HCT116 (cell line): ENCODE data around the gene FSTL4. TPM values are rescaled to one million over a fixed set of nuclear protein-coding genes. Genes with fewer than 3 reads are reported as not detected.

Source experiments
- ATAC-seq: fragments of 200-7000 bp; cut with Tn5 transposase; 2 replicates; pipeline ENCODE4 v1.9.1; 2020; ENCODE audit warnings: mild to moderate bottlenecking, moderate library complexity
- BruUV-seq: library from RNA; stranded (reverse); fragments of 400-500 nt; replicated peaks from 2 replicates; lab custom pipeline; 2021; lab: Mats Ljungman, UMichigan
- CTCF ChIA-PET: fragments of 300-600 bp; sonication (Branson Sonifier 250); formaldehyde crosslinking; loops from one replicate; lab custom pipeline; 2021; ENCODE audit warnings: antibody characterized with exemption; lab: Charles Lee
- POLR2A ChIA-PET: fragments of 300-600, 350-600 bp; sonication (Branson Sonifier 250); formaldehyde crosslinking; loops from one replicate; lab custom pipeline; 2021; ENCODE audit warnings: antibody characterized with exemption; lab: Charles Lee
- RAD21 ChIA-PET, 2 experiments: fragments of 300-600 bp; sonication (Branson Sonifier 250); formaldehyde crosslinking; loops; one replicate each; lab custom pipeline; 2023; ENCODE audit warnings: low total read pairs in 2 of 2; ENCODE audit not compliant: uncharacterized antibody in 2 of 2, unreplicated experiment in 2 of 2, low non-redundant PET in 1 of 2; lab: Charles Lee
- DNase-seq: peaks from one replicate; pipeline ENCODE4 v3.0.0-alpha.2; 2010; ENCODE audit warnings: low read depth, low spot score
- H2AFZ ChIP-seq: fragments of 200-600 bp; shearing (Covaris generic), sonication (generic); 2 replicates; pipeline ENCODE4 v1.6.1; 2017; ENCODE audit warnings: low read depth, mixed run types, mixed read lengths, antibody characterized with exemption, low read length; ENCODE audit not compliant: poor library complexity, severe bottlenecking
- H3K27ac ChIP-seq: 2 replicates; pipeline ENCODE4 v1.5.1; 2012; ENCODE audit warnings: low read depth, low read length
- H3K27me3 ChIP-seq: fragments of 200-600 bp; sonication (generic); 2 replicates; pipeline ENCODE4 v1.6.1; 2016; ENCODE audit warnings: mixed run types, low read length, mixed read lengths; ENCODE audit not compliant: insufficient read depth
- H3K36me3 ChIP-seq, 2 experiments: fragments of 200-500 bp in 1 of 2; fragments of 200-600 bp in 1 of 2; sonication (Bioruptor generic) in 1 of 2; sonication (generic) in 1 of 2; 2 replicates each; pipeline versions ENCODE4 v1.5.1 to v1.6.1; 2014 to 2016; ENCODE audit warnings: low read length in 2 of 2, inconsistent platforms in 1 of 2, mixed read lengths in 1 of 2, mixed run types in 1 of 2; ENCODE audit not compliant: insufficient read depth in 2 of 2, control insufficient read depth in 1 of 2
- H3K4me1 ChIP-seq, 2 experiments: fragments of 200-600 bp in 1 of 2; sonication (generic) in 1 of 2; 2 replicates each; pipeline versions ENCODE4 v1.5.1 to v1.6.1; 2012 to 2017; ENCODE audit warnings: low read length in 2 of 2, inconsistent platforms in 1 of 2, mild to moderate bottlenecking in 1 of 2, mixed read lengths in 1 of 2, mixed run types in 1 of 2, moderate library complexity in 1 of 2; ENCODE audit not compliant: insufficient read depth in 2 of 2, control insufficient read depth in 1 of 2
- H3K4me2 ChIP-seq: fragments of 200-600 bp; sonication (generic); 2 replicates; pipeline ENCODE4 v1.6.1; 2017; ENCODE audit warnings: mixed run types, low read length, mixed read lengths
- H3K4me3 ChIP-seq, 2 experiments: fragments of 200-600 bp in 1 of 2; sonication (generic) in 1 of 2; replicated peaks in 1 of 2; 2 replicates each; pipeline ENCODE4 v1.5.1; 2011 to 2016; ENCODE audit warnings: low read length in 2 of 2, control low read depth in 1 of 2, low read depth in 1 of 2, mild to moderate bottlenecking in 1 of 2, mixed read lengths in 1 of 2, mixed run types in 1 of 2
- H3K79me2 ChIP-seq: fragments of 200-600 bp; sonication (generic); 2 replicates; pipeline ENCODE4 v1.6.1; 2017; ENCODE audit warnings: mild to moderate bottlenecking, mixed run types, low read length, moderate library complexity, mixed read lengths; ENCODE audit not compliant: insufficient read depth
- H3K9ac ChIP-seq: fragments of 200-600 bp; sonication (generic); 2 replicates; pipeline ENCODE4 v1.6.1; 2016; ENCODE audit warnings: low read length, mixed read lengths
- H3K9me2 ChIP-seq: fragments of 200-600 bp; sonication (generic), shearing (Covaris generic); 2 replicates; pipeline ENCODE4 v1.6.1; 2017; ENCODE audit warnings: mixed run types, mild to moderate bottlenecking, moderate library complexity; ENCODE audit not compliant: insufficient read depth
- H3K9me3 ChIP-seq, 2 experiments: fragments of 200-500 bp in 1 of 2; fragments of 200-600 bp in 1 of 2; sonication (Bioruptor generic) in 1 of 2; sonication (generic) in 1 of 2; 2 replicates each; pipeline ENCODE4 v1.6.1; 2014 to 2017; ENCODE audit warnings: low read length in 2 of 2, mixed read lengths in 2 of 2, inconsistent platforms in 1 of 2, low read depth in 1 of 2, mild to moderate bottlenecking in 1 of 2, mixed run types in 1 of 2, moderate library complexity in 1 of 2; ENCODE audit not compliant: control insufficient read depth in 1 of 2, insufficient read depth in 1 of 2
- H4K20me1 ChIP-seq: fragments of 200-600 bp; sonication (generic), shearing (Covaris generic); 2 replicates; pipeline ENCODE4 v1.6.1; 2017; ENCODE audit warnings: mixed run types, mild to moderate bottlenecking, moderate library complexity; ENCODE audit not compliant: insufficient read depth
- CEBPB ChIP-seq: IDR thresholded peaks from 2 replicates; pipeline ENCODE4 v1.6.1; 2012; ENCODE audit warnings: low read depth
- CTCF ChIP-seq, 3 experiments: fragments of 200-600 bp in 1 of 3; sonication (generic) in 1 of 3; IDR thresholded peaks in 2 of 3; conservative IDR thresholded peaks in 1 of 3; 2 replicates each; pipeline ENCODE4 v1.5.1; 2012 to 2017; ENCODE audit warnings: low read depth in 2 of 3, low read length in 2 of 3, antibody characterized with exemption in 1 of 3, borderline replicate concordance in 1 of 3, control low read depth in 1 of 3, mild to moderate bottlenecking in 1 of 3, mixed read lengths in 1 of 3, mixed run types in 1 of 3, moderate library complexity in 1 of 3; ENCODE audit not compliant: insufficient read depth in 1 of 3
- ELF1 ChIP-seq: IDR thresholded peaks from 2 replicates; pipeline ENCODE4 v1.6.1; 2012; ENCODE audit warnings: low read depth, borderline replicate concordance
- EZH2phosphoT487 ChIP-seq: fragments of 200-600 bp; IDR thresholded peaks from 2 replicates; pipeline ENCODE4 v1.6.1; 2018; ENCODE audit warnings: antibody characterized with exemption, borderline replicate concordance
- JUND ChIP-seq: IDR thresholded peaks from 2 replicates; pipeline ENCODE4 v1.6.1; 2012
- MAX ChIP-seq: IDR thresholded peaks from 2 replicates; pipeline ENCODE4 v1.6.1; 2012
- RAD21 ChIP-seq: IDR thresholded peaks from 2 replicates; pipeline ENCODE4 v1.6.1; 2012; ENCODE audit warnings: low read depth, mild to moderate bottlenecking
- SIN3A ChIP-seq: IDR thresholded peaks from 2 replicates; pipeline ENCODE4 v1.6.1; 2012; ENCODE audit warnings: low read depth
- SP1 ChIP-seq: IDR thresholded peaks from 2 replicates; pipeline ENCODE4 v1.6.1; 2012; ENCODE audit warnings: low read depth
- SRF ChIP-seq: IDR thresholded peaks from 2 replicates; pipeline ENCODE4 v1.6.1; 2012; ENCODE audit warnings: low read depth
- TCF7L2 ChIP-seq: IDR thresholded peaks from 2 replicates; pipeline ENCODE4 v1.7.0; 2011; ENCODE audit warnings: borderline replicate concordance, inconsistent platforms; ENCODE audit not compliant: insufficient read depth, insufficient read length; ENCODE audit errors: extremely low read depth
- intact Hi-C: fragments of 100-400 bp; cut with micrococcal nuclease; formaldehyde crosslinking; loops from 2 replicates; pipeline ENCODE4 v1.10.0; 2022
- total RNA-seq: library from RNA; stranded (reverse); gene quantifications from one replicate; pipeline ENCODE4 v1.2.1, GENCODE V29; 2021; ENCODE audit not compliant: unreplicated experiment
- TF ChIP-seq, protein P1 (sequence below): IDR thresholded peaks from 2 replicates; pipeline ENCODE4 v1.6.1; 2011; ENCODE audit warnings: mild to moderate bottlenecking, low read length, moderate library complexity; ENCODE audit not compliant: insufficient replicate concordance; ENCODE audit errors: extremely low read depth

FSTL4 gene
- total RNA-seq, 1 experiment from 2014 or later, result 0.37 TPM

GRCh38 chr5:133257977-133258376, 354.4 kb downstream of the FSTL4 start:
- ChIA-PET POLR2A (no interaction called here), CTCF (interaction anchor here (1.1 to 1.4 kb wide), 2 partner anchors 10 to 29 kb away, joined by 3 read pairs; no protein-coding TSS in a partner anchor), RAD21 (no interaction called here)
- no peaks in the 10 kb centered on the region for H3K79me2 ChIP-seq
- no peaks in the 10 kb centered on the region for H3K36me3 ChIP-seq
- H3K4me2 ChIP-seq, result no peak overlapping the region
- no peaks in the 10 kb centered on the region for H4K20me1 ChIP-seq
- DNase-seq (no peak), ATAC-seq (no peak)
- H3K4me3 ChIP-seq, result no peak overlapping the region
- no peaks in the 10 kb centered on the region for H3K9me2 ChIP-seq
- H3K27me3 ChIP-seq, result no peaks in the 10 kb centered on the region
- H3K9me3 ChIP-seq, result no peaks in the 10 kb centered on the region
- H2AFZ ChIP-seq, result no peak overlapping the region
- no TSS peak for BruUV-seq
- no peaks in the 10 kb centered on the region for H3K4me1 ChIP-seq
- intact Hi-C loops, result no loop called here
- TF ChIP-seq, protein P1, sequence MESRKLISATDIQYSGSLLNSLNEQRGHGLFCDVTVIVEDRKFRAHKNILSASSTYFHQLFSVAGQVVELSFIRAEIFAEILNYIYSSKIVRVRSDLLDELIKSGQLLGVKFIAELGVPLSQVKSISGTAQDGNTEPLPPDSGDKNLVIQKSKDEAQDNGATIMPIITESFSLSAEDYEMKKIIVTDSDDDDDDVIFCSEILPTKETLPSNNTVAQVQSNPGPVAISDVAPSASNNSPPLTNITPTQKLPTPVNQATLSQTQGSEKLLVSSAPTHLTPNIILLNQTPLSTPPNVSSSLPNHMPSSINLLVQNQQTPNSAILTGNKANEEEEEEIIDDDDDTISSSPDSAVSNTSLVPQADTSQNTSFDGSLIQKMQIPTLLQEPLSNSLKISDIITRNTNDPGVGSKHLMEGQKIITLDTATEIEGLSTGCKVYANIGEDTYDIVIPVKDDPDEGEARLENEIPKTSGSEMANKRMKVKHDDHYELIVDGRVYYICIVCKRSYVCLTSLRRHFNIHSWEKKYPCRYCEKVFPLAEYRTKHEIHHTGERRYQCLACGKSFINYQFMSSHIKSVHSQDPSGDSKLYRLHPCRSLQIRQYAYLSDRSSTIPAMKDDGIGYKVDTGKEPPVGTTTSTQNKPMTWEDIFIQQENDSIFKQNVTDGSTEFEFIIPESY, result no peak
- no peak for TF ChIP-seq MAX
- TF ChIP-seq CEBPB, result no peak
- TF ChIP-seq TCF7L2, result no peak
- no peak for TF ChIP-seq RAD21
- TF ChIP-seq SP1, result no peak
- no peak for TF ChIP-seq SRF
- no peak overlapping the region for H3K27ac ChIP-seq
- no peak overlapping the region for H3K9ac ChIP-seq

DNA sequence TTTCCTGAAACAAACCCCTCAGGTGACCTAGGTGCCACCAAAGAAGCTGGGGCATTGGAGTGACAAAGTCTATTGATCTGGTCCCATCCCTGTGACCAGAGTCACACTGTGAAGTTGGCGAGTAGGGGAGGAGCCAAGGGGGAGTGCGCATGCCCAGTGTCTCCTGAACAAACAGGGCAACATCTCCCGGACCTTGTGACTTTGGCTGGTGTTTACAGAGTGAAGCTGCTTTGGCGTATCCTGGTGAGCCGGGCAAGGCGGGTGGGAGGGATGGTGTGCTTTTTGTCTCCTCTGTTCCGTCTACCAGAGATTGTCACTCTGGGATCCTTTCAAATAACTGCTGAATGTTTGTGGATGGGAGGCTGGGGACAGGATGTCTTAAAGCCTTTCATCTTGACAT, 356.1 kb downstream of the FSTL4 start:
- POLR2A ChIA-PET, result no interaction called here
- TF ChIP-seq JUND, result no peak
- TF ChIP-seq SIN3A, result no peak
- no peak for TF ChIP-seq ELF1
- no peak for TF ChIP-seq SRF
- TF ChIP-seq EZH2phosphoT487, result no peak
- TF ChIP-seq CTCF (IDR thresholded peaks at IDR 0.05 in 2 of 3, conservative IDR thresholded peaks at IDR 0.05 in 1 of 3; ENCODE audit: borderline replicate concordance in 1 of 3, insufficient read depth in 1 of 3, low read depth in 2 of 3, low read length in 2 of 3), result no peak

More for the DNA sequence above, 356.1 kb downstream of the FSTL4 start:
- Histone ChIP-seq H3K4me3 (no peak overlapping the region), H3K27me3 (no peaks in the 10 kb centered on the region), H3K9ac (no peak overlapping the region), H3K4me1 (peaks cover 0 to 6% of the 10 kb centered on the region in 2 experiments; a peak in 1 of 4 replicates), H3K79me2 (no peaks in the 10 kb centered on the region), H3K36me3 (no peaks in the 10 kb centered on the region), H3K9me3 (no peaks in the 10 kb centered on the region), H2AFZ (no peak overlapping the region), H4K20me1 (no peaks in the 10 kb centered on the region), H3K27ac (no peak overlapping the region), H3K9me2 (no peaks in the 10 kb centered on the region), H3K4me2 (no peak overlapping the region)
- BruUV-seq, result no TSS peak
- DNase-seq (no peak), ATAC-seq (no peak)
- ChIA-PET CTCF (interaction anchor here (0.7 to 1.3 kb wide), 2 partner anchors 9 to 16 kb away, joined by 3 to 5 read pairs; no protein-coding TSS in a partner anchor), RAD21 (interaction anchor here in 1 of 2 experiments (1.1 kb wide), 1 partner anchor 146 kb away, joined by 3 read pairs; no protein-coding TSS in a partner anchor)
- intact Hi-C loops, result no loop called here
